Measurements from ENCODE around the gene BICC1.

DNA sequence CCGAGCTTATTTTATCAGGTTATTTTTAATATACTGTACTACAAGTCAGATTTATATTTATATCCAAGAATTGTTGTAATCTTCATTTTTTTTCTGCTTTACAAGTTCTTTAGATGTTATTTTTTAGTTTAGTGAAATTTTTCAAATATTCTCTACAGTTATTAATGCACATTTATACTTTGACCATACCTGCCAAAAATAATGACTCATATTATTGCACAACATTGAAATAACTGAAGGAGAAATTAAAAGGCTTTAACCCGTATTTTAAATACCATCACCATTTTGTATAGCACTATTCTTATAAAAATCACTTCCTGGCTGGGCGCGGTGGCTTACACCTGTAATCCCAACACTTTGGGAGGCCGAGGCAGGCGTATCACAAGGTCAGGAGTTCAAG is 278.5 kb downstream of the BICC1 start:
- TF ChIP-seq, protein P1, sequence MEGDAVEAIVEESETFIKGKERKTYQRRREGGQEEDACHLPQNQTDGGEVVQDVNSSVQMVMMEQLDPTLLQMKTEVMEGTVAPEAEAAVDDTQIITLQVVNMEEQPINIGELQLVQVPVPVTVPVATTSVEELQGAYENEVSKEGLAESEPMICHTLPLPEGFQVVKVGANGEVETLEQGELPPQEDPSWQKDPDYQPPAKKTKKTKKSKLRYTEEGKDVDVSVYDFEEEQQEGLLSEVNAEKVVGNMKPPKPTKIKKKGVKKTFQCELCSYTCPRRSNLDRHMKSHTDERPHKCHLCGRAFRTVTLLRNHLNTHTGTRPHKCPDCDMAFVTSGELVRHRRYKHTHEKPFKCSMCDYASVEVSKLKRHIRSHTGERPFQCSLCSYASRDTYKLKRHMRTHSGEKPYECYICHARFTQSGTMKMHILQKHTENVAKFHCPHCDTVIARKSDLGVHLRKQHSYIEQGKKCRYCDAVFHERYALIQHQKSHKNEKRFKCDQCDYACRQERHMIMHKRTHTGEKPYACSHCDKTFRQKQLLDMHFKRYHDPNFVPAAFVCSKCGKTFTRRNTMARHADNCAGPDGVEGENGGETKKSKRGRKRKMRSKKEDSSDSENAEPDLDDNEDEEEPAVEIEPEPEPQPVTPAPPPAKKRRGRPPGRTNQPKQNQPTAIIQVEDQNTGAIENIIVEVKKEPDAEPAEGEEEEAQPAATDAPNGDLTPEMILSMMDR (IDR thresholded peaks at IDR 0.05; ENCODE audit: low read depth, low read length, missing input control): no peak
- TF ChIP-seq RAD21 (IDR thresholded peaks at IDR 0.05): no peak
- no peak for TF ChIP-seq SP1 (IDR thresholded peaks at IDR 0.05)

Measured in liver (tissue), 3 donors.